Right lobe of liver (tissue), 4 donors: ENCODE measurements around the gene ARHGAP29.

ENCODE experiments used
- POLR2A ChIP-seq: fragments of 450-650 bp; IDR thresholded peaks from one replicate; pipeline ENCODE4 v1.6.1; 2017; ENCODE audit warnings: antibody characterized with exemption, mild to moderate bottlenecking
- TF ChIP-seq, protein P1 (sequence below), 4 donors: fragments of 200-600 bp in 3 of 4; fragments of 450-650 bp in 1 of 4; IDR thresholded peaks; one replicate each; pipeline versions ENCODE4 v1.5.1 to v1.8.0; 2016 to 2022; ENCODE audit warnings: antibody characterized with exemption in 4 of 4, mild to moderate bottlenecking in 2 of 4
- donor health status: DM: no; HTN: no; CAD: no.
- donor health status: DM: no; HTN: no; CAD: no.
- donor health status: DM: no; HTN: yes; CAD: no.

DNA sequence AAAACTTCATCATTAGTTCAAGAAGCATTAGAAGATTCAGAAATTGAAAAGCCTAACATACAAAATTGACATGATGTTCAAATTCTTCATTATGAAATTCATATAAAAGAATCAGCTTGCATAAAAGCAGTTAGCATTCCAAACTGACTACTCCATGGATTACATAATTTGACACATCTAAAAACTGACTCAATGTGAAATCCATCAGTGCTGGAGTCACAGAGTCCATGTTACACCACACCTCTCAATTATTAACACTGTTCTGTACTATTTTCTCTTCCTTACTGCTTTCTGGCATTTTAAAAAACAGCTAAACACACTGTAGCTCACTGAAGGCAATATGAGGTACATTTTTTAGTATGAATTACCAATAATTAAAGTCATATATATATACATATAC is 28.0 kb downstream of the ARHGAP29 start:
- TF ChIP-seq, protein P1, sequence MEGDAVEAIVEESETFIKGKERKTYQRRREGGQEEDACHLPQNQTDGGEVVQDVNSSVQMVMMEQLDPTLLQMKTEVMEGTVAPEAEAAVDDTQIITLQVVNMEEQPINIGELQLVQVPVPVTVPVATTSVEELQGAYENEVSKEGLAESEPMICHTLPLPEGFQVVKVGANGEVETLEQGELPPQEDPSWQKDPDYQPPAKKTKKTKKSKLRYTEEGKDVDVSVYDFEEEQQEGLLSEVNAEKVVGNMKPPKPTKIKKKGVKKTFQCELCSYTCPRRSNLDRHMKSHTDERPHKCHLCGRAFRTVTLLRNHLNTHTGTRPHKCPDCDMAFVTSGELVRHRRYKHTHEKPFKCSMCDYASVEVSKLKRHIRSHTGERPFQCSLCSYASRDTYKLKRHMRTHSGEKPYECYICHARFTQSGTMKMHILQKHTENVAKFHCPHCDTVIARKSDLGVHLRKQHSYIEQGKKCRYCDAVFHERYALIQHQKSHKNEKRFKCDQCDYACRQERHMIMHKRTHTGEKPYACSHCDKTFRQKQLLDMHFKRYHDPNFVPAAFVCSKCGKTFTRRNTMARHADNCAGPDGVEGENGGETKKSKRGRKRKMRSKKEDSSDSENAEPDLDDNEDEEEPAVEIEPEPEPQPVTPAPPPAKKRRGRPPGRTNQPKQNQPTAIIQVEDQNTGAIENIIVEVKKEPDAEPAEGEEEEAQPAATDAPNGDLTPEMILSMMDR (IDR thresholded peaks at IDR 0.05) = no peak
- no peak for TF ChIP-seq POLR2A
